ENCODE data around the gene BRMS1.

BRMS1 gene

DNA sequence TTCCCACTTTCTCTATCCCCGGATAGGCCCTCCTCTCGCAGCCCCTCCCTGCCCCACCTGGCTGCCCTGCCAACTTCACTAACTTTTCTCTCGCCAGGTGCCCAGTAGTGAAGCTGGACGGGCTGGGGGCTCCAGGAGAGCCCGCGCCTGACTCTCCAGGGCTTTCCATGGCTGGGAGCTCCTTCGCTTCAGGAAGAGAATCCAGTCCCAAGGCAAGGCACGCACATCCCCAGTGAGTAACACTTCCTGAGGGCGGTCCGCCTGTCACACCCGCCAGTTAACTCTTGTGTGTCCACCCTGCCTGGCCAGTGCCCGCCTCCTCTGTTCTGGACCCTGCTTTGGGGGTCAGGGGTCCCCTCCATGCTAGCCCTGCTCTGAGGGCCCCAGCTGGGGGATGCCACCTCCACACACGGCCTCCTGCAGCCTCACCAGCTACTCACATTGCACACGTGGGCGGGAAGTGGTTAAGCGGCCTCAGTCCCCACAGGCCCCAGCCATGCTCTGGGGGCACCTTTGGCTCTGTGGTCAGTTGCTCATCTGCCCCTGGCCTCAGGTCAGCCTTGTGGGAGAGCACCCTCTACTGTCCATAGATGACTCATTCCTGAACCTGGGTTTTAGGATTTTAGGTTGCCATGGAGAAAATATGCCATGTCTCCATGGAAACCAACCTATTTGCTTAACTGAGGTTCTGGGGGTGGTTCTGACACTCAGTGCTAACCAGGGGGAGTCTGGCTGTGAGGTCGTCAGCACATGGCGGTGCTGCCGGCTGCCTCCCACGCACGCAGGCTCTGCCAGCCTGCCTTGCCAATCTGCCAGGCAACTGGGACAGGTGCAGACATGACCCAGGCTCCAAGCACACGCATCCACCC, 8.4 kb downstream of the BRMS1 start, which contains the start of gene RIN1:
RIN1 (minus strand) TSS at position 201 of the 869 bp plus-strand sequence; CDS start at position 169, 32 bp downstream.
- DNase-seq, result peak; percentile 56 to 77

DNA sequence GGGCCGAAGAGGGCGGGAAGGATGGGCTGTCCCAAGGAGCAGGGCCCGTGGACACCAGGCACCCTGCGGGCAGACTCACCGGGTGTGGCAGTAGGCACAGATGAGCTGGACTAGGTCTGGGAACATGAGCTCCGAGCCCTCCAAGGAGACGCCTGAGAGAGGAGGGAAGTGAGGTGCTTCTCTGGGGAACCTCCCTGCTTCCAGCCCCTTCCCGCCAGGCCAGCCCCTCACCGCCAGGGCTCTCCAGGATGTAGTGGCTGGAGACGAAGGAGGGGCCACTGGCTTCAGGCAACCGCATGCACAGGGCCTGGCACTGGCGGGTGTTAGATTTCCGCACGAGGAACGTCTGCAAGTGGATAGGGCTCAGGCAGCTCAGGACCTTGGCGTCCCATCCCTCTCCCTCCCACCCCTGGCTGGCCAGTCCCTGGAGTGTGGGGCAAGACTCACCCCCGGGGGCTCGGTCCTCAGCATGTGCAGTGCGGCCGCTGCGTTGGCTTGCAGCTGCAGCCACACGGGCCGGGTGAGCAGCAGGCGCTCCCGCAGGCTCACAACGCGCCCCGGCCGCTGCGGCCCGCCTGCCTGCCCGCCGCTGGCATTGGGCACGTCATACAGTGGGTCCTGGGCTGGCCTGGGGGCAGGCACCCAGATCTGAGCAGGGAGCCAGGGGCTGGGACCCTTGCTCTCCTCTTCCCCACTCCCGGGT, 9.2 kb downstream of the BRMS1 start:
- DNase-seq, result no peak

DNA sequence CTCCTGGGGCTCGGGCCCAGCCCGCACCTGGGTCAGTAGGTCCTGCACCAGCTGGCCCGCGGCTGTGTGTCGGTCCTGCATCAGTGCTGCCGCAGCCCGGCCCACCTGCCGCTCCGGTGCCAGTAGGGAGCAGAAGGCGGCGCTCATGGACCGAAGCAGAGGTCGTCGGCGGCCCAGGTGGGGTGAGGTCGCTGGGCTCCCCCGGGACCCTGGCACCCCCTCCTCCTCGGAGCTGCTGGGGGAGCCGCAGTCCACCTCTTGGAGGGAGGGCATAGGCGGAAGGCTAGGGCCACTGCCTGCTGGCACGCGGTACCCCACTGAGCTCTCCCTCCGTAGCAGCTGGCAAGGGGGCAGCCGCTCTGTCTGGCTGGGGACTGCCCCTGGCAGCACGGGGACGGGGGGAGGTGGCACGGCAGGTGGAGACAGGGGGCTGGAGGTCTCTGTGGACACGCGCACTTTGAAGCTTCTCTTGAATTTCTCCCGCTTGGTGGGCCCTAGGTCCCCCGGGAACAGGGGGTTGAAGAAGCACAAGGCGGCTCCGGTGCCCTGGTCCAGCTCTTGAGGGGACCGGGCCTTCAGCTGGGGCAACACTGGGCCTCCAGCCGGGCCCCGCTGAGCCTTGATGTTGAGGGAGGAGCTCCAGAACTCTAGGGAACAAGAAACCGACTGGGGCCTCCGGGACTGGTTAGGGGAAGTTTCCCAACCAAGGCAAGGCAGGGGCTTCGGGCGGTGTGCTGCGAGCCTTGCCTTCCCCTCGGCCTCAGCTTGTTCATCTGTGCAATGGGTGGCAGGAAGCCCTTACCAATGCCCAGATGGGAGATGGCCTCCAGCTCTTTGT, 10.1 kb downstream of the BRMS1 start:
- no peak for DNase-seq

DNA sequence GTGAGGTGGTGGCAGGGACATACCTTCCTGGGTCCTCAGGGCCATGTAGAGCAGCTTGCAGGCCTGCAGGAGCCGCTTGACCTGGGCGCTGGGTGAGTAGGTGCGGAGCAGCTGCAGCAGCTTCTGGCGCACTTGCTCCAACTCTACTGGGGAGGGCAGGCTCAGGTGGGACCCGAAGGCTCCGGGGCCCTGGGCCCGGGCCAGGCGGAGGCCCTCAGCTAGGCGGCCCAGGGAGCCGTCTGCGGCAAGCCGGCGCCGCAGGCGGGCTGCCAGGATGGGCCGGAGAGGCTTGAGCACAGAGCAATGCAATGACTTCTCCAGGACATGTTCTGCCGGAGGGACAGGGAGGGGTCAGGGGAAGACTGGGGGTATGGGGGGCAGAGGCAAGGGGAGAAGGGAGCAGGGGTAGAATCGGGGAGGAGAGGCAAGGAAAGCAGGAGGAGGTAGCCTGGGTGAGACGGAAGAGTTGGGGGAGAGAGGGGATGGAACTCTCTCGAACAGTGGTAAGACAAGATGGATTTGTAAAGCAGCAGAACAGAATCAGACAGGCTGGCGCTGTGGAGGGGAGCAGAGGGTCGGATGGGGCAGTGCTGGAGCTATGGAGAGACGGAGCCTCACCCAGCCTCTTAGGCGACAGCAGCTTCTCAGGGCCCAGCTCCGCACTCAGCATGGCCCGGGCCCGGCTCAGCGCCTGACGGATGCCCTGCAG, 10.9 kb downstream of the BRMS1 start:
- DNase-seq, result no peak

DNA sequence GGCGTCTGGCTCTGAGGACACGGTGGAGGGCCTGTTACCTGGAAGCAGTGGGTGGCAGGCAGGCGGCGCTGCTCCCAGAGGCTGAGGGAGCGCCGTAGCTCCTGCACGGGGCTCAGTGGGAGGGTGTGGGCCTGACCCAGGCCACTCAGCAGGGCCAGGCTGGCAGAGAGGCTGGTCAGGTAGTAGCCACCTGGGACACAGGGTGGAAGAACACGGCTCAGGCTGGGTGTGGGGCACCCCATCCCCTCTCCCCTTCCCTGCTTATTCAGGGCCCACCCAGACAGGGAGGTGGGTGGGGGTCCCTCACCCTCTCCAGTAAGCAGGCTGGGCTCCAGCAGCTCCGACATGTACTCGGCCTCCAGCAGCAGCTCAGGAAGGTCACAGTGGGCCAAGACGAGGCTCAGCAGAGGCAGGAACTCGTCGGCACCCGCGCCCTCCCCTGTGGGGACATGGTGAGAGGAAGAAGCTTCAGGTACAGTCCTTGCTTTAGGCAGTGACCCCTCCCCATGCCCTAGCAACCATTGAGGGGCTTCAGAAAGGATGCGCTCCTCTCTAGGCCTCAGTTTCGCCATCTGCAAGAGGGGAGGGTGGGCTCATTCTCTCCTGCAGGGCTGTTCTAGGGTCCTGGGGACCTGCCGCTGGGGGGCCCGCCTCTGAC, 11.6 kb downstream of the BRMS1 start:
- DNase-seq, result no peak

DNA sequence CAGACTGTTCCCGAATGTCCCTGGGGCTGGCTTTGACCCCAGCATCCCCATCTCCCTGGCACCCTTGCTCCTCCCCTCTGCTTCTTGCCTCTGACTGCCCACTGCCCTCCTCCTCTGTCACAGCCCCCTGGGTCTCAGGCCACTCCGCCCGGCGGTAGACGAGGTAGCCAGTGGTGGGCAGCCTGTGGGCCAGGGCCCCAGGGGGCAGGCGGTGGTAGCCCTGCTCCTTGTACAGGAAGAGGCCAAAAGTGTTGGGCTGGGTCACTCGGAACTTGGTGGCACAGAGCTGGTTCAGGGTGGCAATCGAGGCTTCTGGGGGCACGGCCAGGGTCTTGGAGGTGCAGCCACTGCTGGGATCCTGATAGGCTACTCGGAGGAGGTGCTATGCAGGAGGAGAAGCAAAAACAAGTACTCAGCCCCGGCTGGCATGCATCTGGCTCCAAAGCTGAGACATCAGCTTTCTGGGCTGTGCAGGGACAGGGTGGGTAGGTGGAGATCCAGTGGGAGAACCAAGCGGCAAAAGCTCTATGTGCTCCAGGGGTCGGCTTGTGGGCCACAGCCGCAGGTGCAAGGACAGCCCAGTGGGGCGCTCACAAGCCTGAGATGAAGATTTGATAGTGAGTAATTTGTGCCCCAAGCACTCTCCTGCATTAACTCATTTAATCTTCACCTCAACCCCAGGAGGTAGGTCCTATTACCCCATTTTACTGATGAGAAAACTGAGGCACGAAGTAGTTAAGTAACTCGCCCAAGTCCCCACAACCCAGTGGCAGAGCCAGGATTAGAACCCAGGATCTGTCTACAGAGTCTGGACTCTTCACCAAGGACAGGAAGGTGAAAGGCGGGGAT, 12.3 kb downstream of the BRMS1 start:
- DNase-seq, result no peak

DNA sequence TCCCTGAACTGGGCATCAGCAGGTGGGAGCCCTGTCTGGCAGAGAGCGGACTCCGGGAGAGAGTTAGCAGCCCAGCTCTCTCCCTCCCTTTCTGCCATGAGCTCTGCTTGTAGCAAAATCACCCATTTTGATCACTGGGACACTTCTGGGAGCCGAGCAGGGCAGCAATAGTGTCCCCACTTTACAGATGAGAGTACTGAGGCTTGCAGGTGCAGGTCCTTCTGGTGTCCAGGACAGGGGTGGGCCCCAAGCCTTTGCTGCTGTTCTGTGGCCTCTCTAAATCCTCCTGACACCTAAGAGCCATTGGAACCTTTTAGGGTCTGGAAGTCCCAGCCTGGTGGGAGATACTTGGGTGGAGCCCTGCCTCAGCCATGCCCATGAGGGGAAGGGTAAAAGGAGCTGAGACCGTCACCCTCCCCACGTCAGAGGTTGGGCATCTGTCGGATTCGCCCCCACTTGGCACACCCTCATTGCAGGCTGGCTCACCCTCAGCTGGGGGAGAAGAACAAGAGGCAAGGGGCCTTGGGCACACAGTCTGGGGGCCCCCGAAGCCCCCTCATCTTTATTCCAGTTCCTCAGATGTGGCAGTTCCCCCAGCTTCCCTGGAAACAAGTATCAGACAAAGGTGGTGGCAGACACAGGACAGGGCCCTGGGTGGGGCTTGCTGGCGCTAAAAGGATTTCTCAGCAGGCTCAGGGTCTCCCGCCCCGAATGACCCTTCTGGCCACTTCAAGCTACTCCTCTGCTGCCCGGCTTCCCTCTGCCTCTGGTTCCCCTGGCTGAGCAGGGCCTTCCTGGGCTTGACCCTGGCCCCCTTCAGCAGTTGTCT, 13.1 kb downstream of the BRMS1 start:
- no peak for DNase-seq

DNA sequence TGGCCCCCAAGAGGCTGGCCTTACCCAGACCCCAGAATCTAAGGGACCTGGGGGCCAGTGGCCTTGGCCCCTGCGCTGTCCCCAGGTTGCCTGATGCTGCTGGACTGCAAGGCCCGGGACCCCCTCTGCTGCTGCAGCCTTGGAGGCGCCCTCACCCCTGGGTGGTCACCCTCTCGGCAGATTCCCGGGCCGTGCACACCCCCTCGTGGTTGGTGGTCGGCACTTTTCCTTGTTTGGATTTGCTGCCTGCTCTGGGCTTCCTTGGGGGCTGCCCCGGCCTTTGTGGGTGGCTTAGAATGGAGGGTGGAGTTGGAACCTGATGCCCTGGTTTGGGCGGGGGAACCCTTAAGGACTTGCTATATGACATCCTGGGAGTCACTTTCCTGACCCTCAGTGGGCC, 14.0 kb downstream of the BRMS1 start:
- no peak for DNase-seq

DNA sequence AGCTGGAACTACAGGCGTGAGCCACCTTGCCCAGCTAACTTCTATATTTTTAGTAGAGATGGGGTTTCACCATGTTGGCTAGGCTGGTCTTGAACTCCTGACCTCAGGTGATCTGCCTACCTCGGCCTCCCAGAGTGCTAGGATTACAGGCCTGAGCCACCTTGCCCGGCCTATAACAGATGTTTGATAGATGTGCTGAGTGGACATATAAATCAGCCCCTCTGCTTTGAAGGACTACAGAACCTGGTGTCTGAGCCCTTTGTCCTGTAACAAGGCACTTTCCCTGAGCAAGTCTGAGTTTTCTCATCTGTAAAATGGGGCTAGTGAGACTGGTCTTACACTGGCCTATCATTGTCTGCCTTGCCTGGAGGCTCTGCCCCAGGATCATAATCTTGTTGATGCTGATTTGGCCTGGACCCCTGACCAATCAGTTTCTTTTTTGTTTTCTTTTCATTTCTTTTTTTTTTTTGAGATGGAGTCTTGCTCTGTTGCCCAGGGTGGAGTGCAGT, 15.7 kb downstream of the BRMS1 start:
- DNase-seq, result no peak

DNA sequence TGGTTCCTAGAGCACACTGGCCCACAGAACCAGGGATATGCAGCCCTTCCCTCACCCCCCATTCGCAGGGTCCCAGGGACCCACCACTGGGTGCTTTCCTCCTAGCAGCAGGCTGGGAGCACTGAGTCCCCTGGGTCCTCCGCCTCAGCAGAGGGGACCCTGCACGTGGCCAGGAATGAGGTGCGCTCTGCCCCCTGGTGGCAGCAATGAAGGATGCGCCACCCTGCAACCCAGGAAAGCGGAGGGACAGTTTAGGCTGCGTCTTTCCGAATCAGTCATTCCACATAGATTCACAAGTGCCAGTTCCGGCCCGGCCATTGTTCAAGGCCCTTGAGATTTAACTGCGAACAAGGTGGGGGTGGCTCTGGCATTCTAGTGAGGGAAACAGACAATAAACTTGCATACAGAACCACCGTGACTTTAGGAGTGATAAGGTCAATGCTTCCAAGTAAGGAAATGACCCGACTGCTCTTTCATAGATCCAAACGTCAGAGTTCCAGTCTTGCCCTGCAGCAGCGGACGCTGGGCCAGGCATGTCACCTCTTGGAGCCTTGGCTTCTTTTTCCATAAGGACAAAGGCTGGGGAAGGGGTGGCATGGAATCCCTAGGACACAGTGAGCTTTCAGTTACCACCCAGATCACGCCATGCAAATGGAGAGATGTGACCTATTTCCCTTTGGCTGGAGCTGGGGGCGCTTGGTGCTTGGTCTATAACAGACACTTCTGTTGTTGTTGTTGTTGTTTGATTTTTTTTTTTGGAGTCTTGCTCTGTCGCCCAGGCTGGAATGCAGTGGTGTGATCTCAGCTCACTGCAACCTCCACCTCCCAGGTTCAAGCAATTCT, 16.4 kb downstream of the BRMS1 start:
- DNase-seq, result peak; percentile 59 to 73

DNA sequence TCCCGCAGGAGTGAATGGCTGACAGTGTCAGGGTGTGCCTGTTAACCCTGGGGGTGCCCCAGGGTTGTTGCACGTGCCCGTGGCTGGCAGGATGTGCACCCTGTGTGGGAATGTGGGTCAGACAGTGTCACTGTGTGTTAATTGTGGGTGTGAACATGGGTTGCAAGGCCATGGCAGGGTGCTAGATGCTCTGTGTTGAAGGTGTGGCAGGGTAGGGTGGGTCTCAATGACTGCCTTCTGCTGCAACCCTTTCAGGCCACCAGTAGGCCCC, 16.9 kb downstream of the BRMS1 start:
- DNase-seq, result no peak

DNA sequence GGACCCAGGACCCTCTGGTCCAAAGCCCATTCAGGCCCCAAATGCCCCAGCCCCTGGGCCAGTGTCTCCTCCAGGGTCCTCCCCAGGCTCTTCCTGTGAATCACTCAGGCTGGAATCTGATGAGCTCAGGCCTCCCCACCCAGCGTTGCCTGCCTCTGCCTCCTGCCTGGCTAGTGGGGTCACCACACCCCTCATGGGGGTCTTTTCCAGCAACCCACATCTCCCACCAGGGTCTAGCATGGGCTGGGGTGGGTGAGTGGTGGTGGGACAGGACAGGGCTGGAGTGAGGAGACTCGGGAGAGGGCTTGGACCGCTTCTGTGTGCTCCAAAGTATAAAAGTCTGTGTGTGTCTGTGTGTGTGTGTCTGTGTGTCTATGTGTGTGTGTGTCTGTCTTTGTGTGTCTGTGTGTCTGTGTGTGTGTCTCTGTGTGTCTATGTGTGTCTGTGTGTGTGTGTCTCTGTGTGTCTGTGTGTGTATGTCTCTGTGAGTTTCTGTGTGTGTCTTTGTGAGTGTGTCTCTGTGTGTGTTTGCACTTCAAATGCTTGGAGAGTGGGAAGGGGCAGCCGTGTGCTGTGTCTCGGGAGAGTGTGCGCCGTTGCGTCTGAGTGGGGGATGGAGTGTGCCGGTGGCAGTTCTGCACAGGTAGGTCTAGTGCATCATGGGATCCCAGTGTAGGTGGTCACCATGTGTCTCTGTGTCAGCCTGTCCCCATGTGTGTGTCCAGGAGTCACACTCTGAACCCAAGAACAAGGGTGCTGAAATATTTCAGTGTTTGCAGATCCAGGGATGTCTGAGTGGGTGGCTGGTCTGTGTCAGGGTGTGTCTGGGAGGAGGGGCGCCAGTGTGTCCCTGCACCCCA, 17.5 kb downstream of the BRMS1 start:
- no peak for DNase-seq

DNA sequence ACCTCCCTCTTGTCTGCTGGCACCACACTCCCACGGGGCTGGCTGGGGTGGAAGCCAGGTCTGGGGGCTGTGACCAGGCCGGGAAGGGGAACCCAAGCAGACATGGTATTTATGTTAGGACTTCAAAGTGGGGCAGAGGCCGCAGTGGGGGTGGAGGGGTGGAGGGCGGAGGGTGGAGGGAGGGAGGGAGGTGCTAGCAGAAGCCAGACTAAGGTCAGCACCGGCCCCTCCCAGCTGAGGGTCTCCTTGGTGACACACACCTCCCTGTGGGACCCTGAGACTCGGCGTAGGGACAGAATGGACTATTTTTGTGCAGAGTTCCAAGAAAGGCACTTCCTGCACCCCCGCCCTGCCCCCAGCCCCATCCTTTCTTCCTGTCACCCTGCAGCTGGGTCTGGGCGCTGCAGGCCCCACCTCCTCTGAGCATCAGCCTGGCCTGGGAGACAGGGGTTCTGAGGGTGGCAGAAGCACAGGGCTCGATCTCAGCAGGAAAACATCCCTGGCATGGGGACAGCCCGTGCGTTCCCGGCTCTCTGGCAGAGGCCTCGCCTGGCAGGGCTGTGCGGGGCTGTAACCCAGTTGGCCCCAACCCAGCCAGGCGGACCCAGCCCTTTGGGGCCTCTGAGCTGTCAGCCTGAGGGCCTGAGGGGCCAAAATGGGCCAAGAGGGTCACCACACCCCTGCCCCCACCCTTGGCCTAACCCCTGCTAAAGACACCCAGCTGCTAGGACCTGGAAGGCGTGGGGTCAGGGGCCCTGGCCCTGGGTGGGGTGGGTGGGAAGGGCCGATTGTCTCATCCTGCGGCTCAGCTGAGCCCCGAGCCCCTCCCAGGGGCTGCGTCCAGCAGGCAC, 18.4 kb downstream of the BRMS1 start:
- no peak for DNase-seq

DNA sequence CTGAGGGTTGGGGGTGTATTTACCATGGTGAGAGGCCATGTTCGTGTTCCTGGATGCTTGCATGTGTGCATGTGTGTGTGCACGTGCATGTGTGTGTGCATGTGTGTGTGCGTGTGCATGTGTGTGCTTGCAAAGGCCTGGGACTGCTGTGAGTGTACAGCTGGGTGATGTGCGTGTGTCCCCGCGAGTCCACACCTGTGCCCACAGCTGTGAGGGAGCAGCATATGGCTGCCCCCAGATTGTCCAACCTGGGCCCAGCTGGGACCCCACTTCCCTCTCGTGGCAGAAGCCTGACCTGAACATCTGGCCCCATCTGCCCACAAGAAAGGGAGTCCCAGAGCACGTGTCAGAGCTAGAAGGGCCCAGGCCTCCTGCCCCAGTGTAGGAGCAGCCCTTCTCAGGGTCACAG, 19.6 kb downstream of the BRMS1 start:
- DNase-seq, result no peak

DNA sequence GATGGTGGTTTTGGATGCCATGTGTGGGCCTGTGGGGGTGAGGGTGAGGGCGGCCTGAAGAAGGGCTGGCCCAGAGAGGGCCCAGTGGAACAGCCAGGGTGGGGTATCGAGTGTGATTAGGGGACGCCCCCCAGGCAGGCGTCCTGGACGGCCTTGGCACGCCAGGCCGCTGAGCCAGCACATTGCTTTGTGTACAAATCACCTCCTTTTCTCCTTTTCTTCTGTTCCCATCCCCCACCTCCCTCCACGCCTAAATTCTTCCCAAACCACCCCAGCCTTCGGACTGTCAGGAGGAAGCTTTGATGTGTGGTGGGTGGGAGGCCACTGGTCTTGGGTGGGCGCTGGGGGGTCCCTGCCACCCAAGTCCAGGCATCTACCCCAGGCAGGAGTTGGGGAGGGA, 20.2 kb downstream of the BRMS1 start:
- DNase-seq, result no peak

DNA sequence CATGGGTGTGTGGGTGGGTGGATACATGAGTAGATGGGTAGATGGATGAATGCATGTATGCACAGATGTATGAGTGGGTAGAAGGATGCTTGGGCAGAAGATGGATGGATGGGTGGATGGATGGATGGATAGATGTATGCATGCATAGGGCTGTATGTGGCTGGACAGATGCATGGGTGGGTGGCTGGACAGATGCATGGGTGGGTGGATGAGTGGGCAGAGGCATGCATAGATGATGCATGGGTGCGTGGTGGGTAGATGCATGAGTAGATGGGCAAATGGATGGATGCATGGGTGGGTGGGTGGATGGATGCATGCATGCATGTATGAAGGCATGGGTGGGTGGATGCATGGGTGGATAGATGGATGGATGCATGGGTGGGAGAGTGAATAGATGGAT, 21.2 kb downstream of the BRMS1 start:
- no peak for DNase-seq

DNA sequence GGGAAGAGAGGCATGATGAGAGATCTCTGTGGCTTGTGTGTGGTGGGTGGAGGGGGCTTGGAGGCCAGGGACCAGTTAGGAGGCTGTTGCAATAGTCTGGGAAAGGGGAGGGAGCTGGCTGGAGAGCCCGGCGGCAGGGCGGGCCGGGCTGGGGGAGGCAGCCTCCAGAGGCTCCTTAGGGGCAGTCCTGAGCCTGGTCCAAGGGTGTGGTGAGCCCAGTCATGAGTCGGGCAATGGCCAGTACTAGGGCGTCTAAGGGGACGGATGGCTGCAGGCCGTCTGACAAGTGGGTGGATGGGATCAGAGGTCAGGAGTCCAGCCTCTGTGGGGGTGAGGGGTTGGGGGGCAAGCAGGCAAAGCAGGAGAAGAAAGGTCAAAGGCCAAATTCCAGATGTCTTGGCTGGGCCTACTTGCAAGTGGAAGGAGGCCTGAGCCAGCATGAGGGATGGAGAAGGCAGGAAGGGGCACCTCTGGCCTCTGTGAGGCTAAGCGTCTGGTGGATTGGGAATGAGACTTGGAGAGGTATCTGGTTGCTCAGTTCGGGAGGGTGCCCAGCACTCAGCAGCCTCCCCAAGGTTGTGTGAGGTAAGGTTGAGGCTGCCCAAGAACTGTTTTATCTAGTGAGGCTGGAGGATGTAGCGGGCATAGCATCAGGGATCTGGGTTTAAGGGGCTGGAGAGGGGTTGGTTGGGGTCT, 22.0 kb downstream of the BRMS1 start:
- no peak for DNase-seq
